ENCODE results near the gene ZFPL1. TPM values are rescaled to one million over a fixed set of nuclear protein-coding genes. Genes with fewer than 3 reads are reported as not detected.

Gene ZFPL1
- total RNA-seq, 1 donor from 2014 or later, result 53.3 TPM

DNA sequence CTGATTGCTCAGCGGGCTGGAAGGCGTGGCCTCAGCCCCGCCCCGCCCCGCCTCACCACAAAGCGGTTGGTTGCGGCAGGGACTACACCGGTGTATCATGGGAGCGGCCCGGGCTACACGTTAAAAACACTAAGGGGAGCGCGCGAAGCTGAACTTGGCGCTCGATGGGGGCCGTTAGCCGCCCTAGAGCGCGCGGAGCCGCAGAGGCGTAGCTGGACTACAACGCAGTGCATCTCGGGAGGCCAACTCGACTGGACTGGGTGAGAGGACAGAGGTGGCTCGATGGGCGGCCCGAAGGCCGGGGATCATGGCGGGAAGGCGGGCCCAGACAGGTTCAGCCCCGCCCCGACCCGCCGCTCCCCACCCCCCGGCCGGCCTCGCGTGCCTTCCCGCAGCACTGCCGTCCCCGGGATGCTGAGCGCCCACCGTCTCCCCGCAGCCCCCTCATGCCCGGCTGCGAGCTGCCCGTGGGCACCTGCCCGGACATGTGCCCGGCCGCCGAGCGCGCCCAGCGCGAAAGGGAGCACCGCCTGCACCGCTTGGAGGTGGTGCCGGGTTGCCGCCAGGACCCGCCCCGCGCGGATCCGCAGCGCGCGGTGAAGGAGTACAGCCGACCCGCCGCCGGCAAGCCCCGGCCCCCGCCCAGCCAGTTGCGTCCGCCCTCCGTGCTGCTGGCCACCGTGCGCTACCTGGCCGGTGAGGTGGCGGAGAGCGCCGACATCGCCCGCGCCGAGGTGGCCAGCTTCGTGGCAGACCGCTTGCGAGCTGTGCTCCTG, 43.0 kb upstream of the ZFPL1 start, which contains the start of gene SAC3D1:
SAC3D1 (plus strand) TSS at position 364 of the 776 bp plus-strand sequence; CDS start at position 447, 83 bp downstream.
- peak within 1 kb of the TSS; percentile 84 for H3K4me3 Mint-ChIP-seq (ENCODE audit: unreplicated experiment)

DNA sequence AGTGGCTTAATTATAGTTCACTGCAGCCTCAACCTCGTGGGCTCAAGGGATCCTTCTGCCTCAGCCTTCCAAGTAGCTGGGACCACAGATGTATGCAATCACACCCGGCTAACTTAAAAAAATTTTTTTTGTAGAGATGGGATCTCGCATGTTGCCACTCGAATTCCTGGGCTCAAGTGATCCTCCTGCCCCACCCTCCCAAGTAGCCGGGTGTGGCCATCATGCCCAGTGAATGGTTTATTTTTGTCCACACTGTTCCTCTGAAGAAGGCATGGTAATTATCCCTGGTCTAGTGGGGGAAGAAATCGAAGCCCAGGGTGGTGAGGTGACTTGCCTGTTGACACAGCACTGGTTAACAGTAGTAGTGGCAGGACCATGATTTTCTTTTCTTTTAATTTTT, 41.1 kb upstream of the ZFPL1 start:
- Mint-ChIP-seq H3K9me3 (ENCODE audit: low read depth) (no peaks in the 10 kb centered on the region), H3K27ac (ENCODE audit: unreplicated experiment) (no peak overlapping the region)
- DNase-seq (ENCODE audit: low spot score), result no peak

More for the DNA sequence above, 43.0 kb upstream of the ZFPL1 start, which contains the start of gene SAC3D1:
- Mint-ChIP-seq H3K36me3 (ENCODE audit: low read depth) (peaks cover 3% of the 10 kb centered on the region), H3K27ac (ENCODE audit: unreplicated experiment) (peak within 1 kb of the TSS; percentile 91), H3K27me3 (ENCODE audit: low read depth) (no peaks in the 10 kb centered on the region), H3K4me1 (ENCODE audit: low read depth) (peaks cover 22% of the 10 kb centered on the region), H3K9me3 (ENCODE audit: low read depth) (no peaks in the 10 kb centered on the region)
- TF ChIP-seq, protein P1, sequence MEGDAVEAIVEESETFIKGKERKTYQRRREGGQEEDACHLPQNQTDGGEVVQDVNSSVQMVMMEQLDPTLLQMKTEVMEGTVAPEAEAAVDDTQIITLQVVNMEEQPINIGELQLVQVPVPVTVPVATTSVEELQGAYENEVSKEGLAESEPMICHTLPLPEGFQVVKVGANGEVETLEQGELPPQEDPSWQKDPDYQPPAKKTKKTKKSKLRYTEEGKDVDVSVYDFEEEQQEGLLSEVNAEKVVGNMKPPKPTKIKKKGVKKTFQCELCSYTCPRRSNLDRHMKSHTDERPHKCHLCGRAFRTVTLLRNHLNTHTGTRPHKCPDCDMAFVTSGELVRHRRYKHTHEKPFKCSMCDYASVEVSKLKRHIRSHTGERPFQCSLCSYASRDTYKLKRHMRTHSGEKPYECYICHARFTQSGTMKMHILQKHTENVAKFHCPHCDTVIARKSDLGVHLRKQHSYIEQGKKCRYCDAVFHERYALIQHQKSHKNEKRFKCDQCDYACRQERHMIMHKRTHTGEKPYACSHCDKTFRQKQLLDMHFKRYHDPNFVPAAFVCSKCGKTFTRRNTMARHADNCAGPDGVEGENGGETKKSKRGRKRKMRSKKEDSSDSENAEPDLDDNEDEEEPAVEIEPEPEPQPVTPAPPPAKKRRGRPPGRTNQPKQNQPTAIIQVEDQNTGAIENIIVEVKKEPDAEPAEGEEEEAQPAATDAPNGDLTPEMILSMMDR (IDR thresholded peaks at IDR 0.05), result peak; percentile 12
- peak; percentile 95 for DNase-seq (ENCODE audit: low spot score)

DNA sequence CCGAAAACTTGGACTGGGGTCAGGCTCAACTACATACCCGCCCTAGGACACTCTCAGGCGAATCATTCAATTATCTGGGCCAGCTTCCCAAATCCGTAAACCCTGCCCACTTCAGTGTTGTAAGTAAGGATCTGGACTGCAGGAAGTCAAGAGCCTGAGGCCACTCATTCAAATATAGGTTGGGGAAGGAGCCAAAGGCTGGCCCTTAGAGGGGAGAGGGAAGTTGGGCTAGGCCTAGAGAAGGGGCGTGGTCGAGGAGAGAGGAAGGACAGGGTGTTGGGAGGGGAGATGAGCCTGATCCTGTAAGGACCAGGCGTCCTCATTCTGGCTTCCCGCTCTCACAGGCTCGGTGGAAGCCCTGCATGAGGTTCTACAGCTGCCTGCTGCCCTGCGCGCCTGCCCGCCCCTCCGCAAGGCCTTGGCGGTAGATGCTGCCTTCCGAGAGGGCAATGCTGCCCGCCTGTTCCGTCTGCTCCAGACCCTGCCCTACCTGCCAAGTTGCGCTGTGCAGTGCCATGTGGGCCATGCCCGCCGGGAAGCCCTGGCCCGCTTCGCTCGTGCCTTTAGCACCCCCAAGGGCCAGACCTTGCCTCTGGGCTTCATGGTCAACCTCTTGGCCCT, 40.0 kb upstream of the ZFPL1 start:
- Mint-ChIP-seq H3K27me3 (ENCODE audit: low read depth) (no peaks in the 10 kb centered on the region), H3K36me3 (ENCODE audit: low read depth) (peaks cover 3% of the 10 kb centered on the region), H3K4me1 (ENCODE audit: low read depth) (peaks cover 18% of the 10 kb centered on the region), H3K9me3 (ENCODE audit: low read depth) (no peaks in the 10 kb centered on the region), H3K27ac (ENCODE audit: unreplicated experiment) (no peak overlapping the region), H3K4me3 (ENCODE audit: unreplicated experiment) (no peak overlapping the region)
- DNase-seq (ENCODE audit: low spot score), result no peak
- TF ChIP-seq, protein P1 (IDR thresholded peaks at IDR 0.05), result no peak

More for the DNA sequence above, 41.1 kb upstream of the ZFPL1 start:
- TF ChIP-seq, protein P1 (IDR thresholded peaks at IDR 0.05), result no peak
- Mint-ChIP-seq H3K27me3 (ENCODE audit: low read depth) (no peaks in the 10 kb centered on the region), H3K4me3 (ENCODE audit: unreplicated experiment) (peak overlapping the region; percentile 77), H3K36me3 (ENCODE audit: low read depth) (peaks cover 3% of the 10 kb centered on the region), H3K4me1 (ENCODE audit: low read depth) (peaks cover 18% of the 10 kb centered on the region)

DNA sequence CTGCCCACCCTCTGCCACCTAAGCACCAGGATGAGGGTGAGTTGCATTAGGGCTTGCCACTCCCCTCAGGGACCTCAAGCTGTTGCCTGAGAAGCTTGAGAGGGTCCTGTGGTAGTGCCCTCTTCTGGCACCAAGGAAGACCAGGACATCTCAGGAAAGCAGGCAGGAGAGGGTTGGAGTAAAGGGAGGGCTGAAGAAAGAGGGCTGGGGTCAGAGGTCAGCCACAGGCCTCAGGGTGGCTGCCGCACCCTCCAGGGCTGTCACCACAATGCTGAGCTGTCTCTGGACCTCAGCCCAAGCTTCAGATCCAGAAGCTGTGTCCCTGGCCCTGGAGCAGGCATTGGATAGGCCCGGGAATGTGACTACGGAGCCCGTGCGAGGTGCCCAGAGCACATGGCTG, 39.0 kb upstream of the ZFPL1 start:
- no peak for DNase-seq (ENCODE audit: low spot score)
- no peak overlapping the region for H3K27ac Mint-ChIP-seq (ENCODE audit: unreplicated experiment)
- no peaks in the 10 kb centered on the region for H3K27me3 Mint-ChIP-seq (ENCODE audit: low read depth)
- H3K4me1 Mint-ChIP-seq (ENCODE audit: low read depth), result peaks cover 18% of the 10 kb centered on the region
- no peak overlapping the region for H3K4me3 Mint-ChIP-seq (ENCODE audit: unreplicated experiment)
- H3K36me3 Mint-ChIP-seq (ENCODE audit: low read depth), result peaks cover 3% of the 10 kb centered on the region
- H3K9me3 Mint-ChIP-seq (ENCODE audit: low read depth), result no peaks in the 10 kb centered on the region
- TF ChIP-seq, protein P1 (IDR thresholded peaks at IDR 0.05), result no peak

DNA sequence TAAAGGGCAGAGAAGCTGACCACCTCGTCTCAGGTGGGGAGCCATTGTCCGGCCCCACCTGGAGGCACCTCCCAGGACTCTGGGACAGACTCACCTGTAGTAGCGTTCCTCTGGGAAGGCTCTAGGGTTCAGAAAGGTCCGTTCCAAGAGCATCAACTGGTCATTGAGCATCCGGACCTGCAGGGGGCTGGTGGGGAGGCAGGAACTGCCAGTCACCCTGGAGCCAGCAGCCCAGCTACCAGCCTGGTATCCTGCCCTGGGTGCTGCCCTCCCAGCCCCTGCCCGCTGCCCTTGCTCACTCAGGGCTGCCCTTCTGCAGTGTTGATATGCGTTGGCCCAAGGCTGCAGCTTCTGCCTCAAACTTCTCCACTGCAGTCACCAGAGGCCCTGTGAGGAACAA, 38.3 kb upstream of the ZFPL1 start:
- no peak for DNase-seq (ENCODE audit: low spot score)
- no peak overlapping the region for H3K27ac Mint-ChIP-seq (ENCODE audit: unreplicated experiment)
- no peak overlapping the region for H3K4me3 Mint-ChIP-seq (ENCODE audit: unreplicated experiment)
- H3K27me3 Mint-ChIP-seq (ENCODE audit: low read depth), result no peaks in the 10 kb centered on the region
- H3K9me3 Mint-ChIP-seq (ENCODE audit: low read depth), result no peaks in the 10 kb centered on the region
- TF ChIP-seq, protein P1 (IDR thresholded peaks at IDR 0.05), result no peak
- H3K36me3 Mint-ChIP-seq (ENCODE audit: low read depth), result peaks cover 3% of the 10 kb centered on the region
- peaks cover 15% of the 10 kb centered on the region for H3K4me1 Mint-ChIP-seq (ENCODE audit: low read depth)

All from chondrocyte (in vitro differentiated cells).